ENCODE results near the gene KCTD3. TPM values are rescaled to one million over a fixed set of nuclear protein-coding genes. Genes with fewer than 3 reads are reported as not detected.

KCTD3 gene
- total and polyA plus RNA-seq, 2 donors (not counting 3 experiments of a cell fraction or from before 2014, with no cell fraction given) = 19.1 to 28.3 TPM

GRCh38 chr1:215606564-215607168 lies 39.6 kb downstream of the KCTD3 start:
- Histone ChIP-seq H3K79me2 (ENCODE audit: control insufficient read depth, insufficient read depth, low read length) (no peaks in the 10 kb centered on the region), H3K36me3 (ENCODE audit: control insufficient read depth in 2 of 2, extremely low read depth in 1 of 2, insufficient read depth in 2 of 2, low read length in 2 of 2) (peaks cover 0 to 5% of the 10 kb centered on the region in 2 experiments), H3K27me3 (ENCODE audit: control insufficient read depth in 2 of 2, insufficient read depth in 2 of 2, low read length in 2 of 2) (no peaks in the 10 kb centered on the region), H3K4me1 (ENCODE audit: control insufficient read depth, extremely low read depth, insufficient read depth, low read length) (no peaks in the 10 kb centered on the region), H3K27ac (ENCODE audit: insufficient read depth, low read depth, low read length) (no peak overlapping the region), H3K4me3 (replicated peaks in 1 of 3; ENCODE audit: insufficient read depth in 1 of 3, low read depth in 1 of 3, low read length in 3 of 3) (no peak overlapping the region), H3K9me3 (replicated peaks; ENCODE audit: control insufficient read depth, insufficient read depth, low read length) (no peaks in the 10 kb centered on the region), H2AFZ (ENCODE audit: low read depth, low read length) (no peak overlapping the region), H4K20me1 (replicated peaks; ENCODE audit: control insufficient read depth, extremely low read depth, insufficient read depth, low read length) (no peaks in the 10 kb centered on the region), H3K4me2 (ENCODE audit: insufficient read depth, low read length) (no peak overlapping the region), H3K9ac (replicated peaks; ENCODE audit: extremely low read depth, insufficient read depth, low read length) (no peak overlapping the region), H3K9me1 (replicated peaks; ENCODE audit: control insufficient read depth, extremely low read depth, insufficient read depth, low read length) (no peaks in the 10 kb centered on the region)
- TF ChIP-seq CTCF (IDR thresholded peaks at IDR 0.05; ENCODE audit: extremely low read depth in 1 of 2, insufficient read depth in 1 of 2, low read depth in 1 of 2, low read length in 2 of 2) (peak; percentile 15), MAX (IDR thresholded peaks at IDR 0.05; ENCODE audit: insufficient read depth, insufficient read length) (no peak)
- intact Hi-C loops (cut with micrococcal nuclease) (loop anchor here (2.0 kb wide), 2 partner anchors 38 to 80 kb away; no protein-coding TSS in a partner anchor), dilution Hi-C loops (cut with MboI; ENCODE audit: extremely low pct_ligation_motif_present, low sequenced_read_pairs) (no loop called here)
- no peak for DNase-seq (ENCODE audit: low read depth, low spot score)
- ChIA-PET POLR2A (no interaction called here), CTCF (interaction anchor here (0.7 to 1.5 kb wide), 5 partner anchors 10 to 83 kb away, joined by 3 to 7 read pairs (median 4); no protein-coding TSS in a partner anchor)
- no TSS peak for BruUV-seq (replicated peaks)
- no peak for FAIRE-seq

- H3K9me3 ChIP-seq (replicated peaks; ENCODE audit: control insufficient read depth, insufficient read depth, low read length) = no peaks in the 10 kb centered on the region
- ChIA-PET POLR2A (no interaction called here), CTCF (interaction anchor here (1.1 kb wide), 1 partner anchor 81 kb away, joined by 4 read pairs; no protein-coding TSS in a partner anchor)
- H3K4me2 ChIP-seq (ENCODE audit: insufficient read depth, low read length) = no peak overlapping the region
- H3K9ac ChIP-seq (replicated peaks; ENCODE audit: extremely low read depth, insufficient read depth, low read length) = no peak overlapping the region
- dilution Hi-C loops (cut with MboI; ENCODE audit: extremely low pct_ligation_motif_present, low sequenced_read_pairs) (no loop called here), intact Hi-C loops (cut with micrococcal nuclease) (loop anchor here (2.0 kb wide), 2 partner anchors 39 to 81 kb away; no protein-coding TSS in a partner anchor)
- H3K27ac ChIP-seq (ENCODE audit: insufficient read depth, low read depth, low read length) = no peak overlapping the region
- FAIRE-seq (no peak), DNase-seq (ENCODE audit: low read depth, low spot score) (no peak)
- H3K9me1 ChIP-seq (replicated peaks; ENCODE audit: control insufficient read depth, extremely low read depth, insufficient read depth, low read length) = no peaks in the 10 kb centered on the region
- H4K20me1 ChIP-seq (replicated peaks; ENCODE audit: control insufficient read depth, extremely low read depth, insufficient read depth, low read length) = no peaks in the 10 kb centered on the region
- H3K27me3 ChIP-seq (ENCODE audit: control insufficient read depth in 2 of 2, insufficient read depth in 2 of 2, low read length in 2 of 2) = no peaks in the 10 kb centered on the region
- TF ChIP-seq FOS (IDR thresholded peaks at IDR 0.05; ENCODE audit: borderline replicate concordance, insufficient read depth, low read length) (no peak), MAX (IDR thresholded peaks at IDR 0.05; ENCODE audit: insufficient read depth, insufficient read length) (no peak), POLR2AphosphoS5 (IDR thresholded peaks at IDR 0.05; ENCODE audit: insufficient read depth, low read depth, low read length) (no peak), POLR2A (IDR thresholded peaks at IDR 0.05; ENCODE audit: low read depth, low read length) (no peak), GATA2 (IDR thresholded peaks at IDR 0.05; ENCODE audit: insufficient read depth, insufficient read length, low read depth, low read length) (no peak), JUN (IDR thresholded peaks at IDR 0.05; ENCODE audit: borderline replicate concordance, insufficient read depth, insufficient read length, low read depth) (no peak), MYC (IDR thresholded peaks at IDR 0.05; ENCODE audit: low read depth, low read length) (no peak), CTCF (IDR thresholded peaks at IDR 0.05; ENCODE audit: extremely low read depth in 1 of 2, insufficient read depth in 1 of 2, low read depth in 1 of 2, low read length in 2 of 2) (no peak), EZH2 (IDR thresholded peaks at IDR 0.05; ENCODE audit: borderline replicate concordance, low read depth, low read length, severe bottlenecking) (no peak)
- no peaks in the 10 kb centered on the region for H3K79me2 ChIP-seq (ENCODE audit: control insufficient read depth, insufficient read depth, low read length)
- no peak overlapping the region for H3K4me3 ChIP-seq (replicated peaks in 1 of 3; ENCODE audit: insufficient read depth in 1 of 3, low read depth in 1 of 3, low read length in 3 of 3)
- H3K4me1 ChIP-seq (ENCODE audit: control insufficient read depth, extremely low read depth, insufficient read depth, low read length) = peaks cover 7% of the 10 kb centered on the region
- H3K36me3 ChIP-seq (ENCODE audit: control insufficient read depth in 2 of 2, extremely low read depth in 1 of 2, insufficient read depth in 2 of 2, low read length in 2 of 2) = peaks cover 0 to 11% of the 10 kb centered on the region in 2 experiments
- no TSS peak for BruUV-seq (replicated peaks)
- H2AFZ ChIP-seq (ENCODE audit: low read depth, low read length) = no peak overlapping the region
Observed at GRCh38 chr1:215607412-215607811, 40.3 kb downstream of the KCTD3 start.
